ENCODE data around the gene TICAM1. TPM values are rescaled to one million over a fixed set of nuclear protein-coding genes. Genes with fewer than 3 reads are reported as not detected.
A peak's percentile ranks its signal among the peaks of the same experiment; 100 is the strongest.

Gene TICAM1
- total and polyA plus RNA-seq, 2 of the 8 experiments (the other 6 are each of a cell fraction or from before 2014, with no cell fraction given) = 0.41 to 0.65 TPM

DNA sequence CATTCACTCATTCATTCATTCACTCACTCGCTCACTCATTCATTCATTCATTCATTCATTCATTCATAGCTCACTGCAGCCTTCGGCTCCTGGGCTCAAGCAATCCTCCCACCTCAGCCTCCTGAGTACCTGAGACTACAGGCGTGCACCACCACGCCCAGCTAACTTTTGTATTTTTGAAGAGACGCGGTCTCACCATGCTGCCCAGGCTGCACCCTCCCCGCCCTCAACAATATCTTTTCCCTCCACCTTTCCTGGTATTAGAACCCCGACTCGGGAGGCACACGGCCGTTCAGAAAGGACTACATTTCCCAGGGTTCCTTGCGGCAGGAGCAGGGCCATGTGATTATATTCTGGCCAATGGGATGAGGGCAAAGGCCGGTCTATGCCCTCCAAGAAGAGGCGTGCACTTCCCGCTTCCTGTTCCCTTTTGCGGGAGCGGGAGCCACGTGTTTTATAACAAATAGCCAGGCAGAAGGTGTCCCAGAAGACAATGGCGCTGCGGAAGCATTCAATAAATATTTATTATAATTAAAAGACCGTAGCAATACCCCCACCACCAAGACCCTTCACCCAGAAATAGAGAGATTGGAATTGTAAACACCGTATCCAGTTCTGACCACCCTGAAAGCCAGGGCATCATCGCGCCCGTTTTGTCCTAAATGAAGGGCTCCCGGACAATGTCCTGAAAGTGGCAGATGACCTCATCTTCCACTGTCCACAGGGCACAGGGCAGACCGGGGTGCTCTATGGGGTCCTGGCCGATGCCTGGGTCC lies 15.9 kb downstream of the TICAM1 start (continued):
- TF ChIP-seq KDM4A (IDR thresholded peaks at IDR 0.05; ENCODE audit: low read depth, low read length, severe bottlenecking) (peak; percentile 38), ZNF274 (IDR thresholded peaks at IDR 0.05; ENCODE audit: borderline replicate concordance, extremely low read depth, low read length) (no peak), BACH1 (IDR thresholded peaks at IDR 0.05; ENCODE audit: low read length) (no peak), TEAD4 (IDR thresholded peaks at IDR 0.05; ENCODE audit: low read depth, low read length) (no peak), MAX (IDR thresholded peaks at IDR 0.05) (peak; percentile 99), GABPA (IDR thresholded peaks at IDR 0.05; ENCODE audit: borderline replicate concordance, insufficient read depth, low read length) (peak; percentile 73; the same call in 1 of the 2 replicates), NANOG (IDR thresholded peaks at IDR 0.05; ENCODE audit: insufficient read depth, low read depth, low read length, poor library complexity, severe bottlenecking) (no peak), BRCA1 (IDR thresholded peaks at IDR 0.05; ENCODE audit: low read depth, low read length) (no peak), FOSL1 (IDR thresholded peaks at IDR 0.05; ENCODE audit: insufficient read depth, low read depth, low read length) (no peak), ATF3 (IDR thresholded peaks at IDR 0.05; ENCODE audit: insufficient read depth, low read depth, low read length) (peak; percentile 85), TAF7 (optimal IDR thresholded peaks at IDR 0.05; ENCODE audit: borderline replicate concordance, low read depth, low read length) (no peak), SP1 (IDR thresholded peaks at IDR 0.05; ENCODE audit: low read depth, low read length) (peak; percentile 64), SAP30 (IDR thresholded peaks at IDR 0.05; ENCODE audit: insufficient read depth, insufficient replicate concordance, low read length) (no peak)

All from H1 (cell line).